Liver (tissue), 3 donors: ENCODE results near the gene RASAL2.

Experiments used
- JUND ChIP-seq, 2 donors: IDR thresholded peaks; 2 replicates each; pipeline ENCODE4 v1.6.1; 2016; ENCODE audit warnings: antibody characterized with exemption in 2 of 2
- TAF1 ChIP-seq: conservative IDR thresholded peaks from 2 replicates; pipeline ENCODE4 v1.6.1; 2016; ENCODE audit warnings: antibody characterized with exemption, mild to moderate bottlenecking
- TF ChIP-seq, protein P1 (sequence below): fragments of 150-350 bp; IDR thresholded peaks from 2 replicates; pipeline ENCODE4 v1.5.1; 2017; ENCODE audit warnings: improper control_type of control experiment, low read depth, low read length; ENCODE audit not compliant: missing input control
- TF ChIP-seq, protein P2 (sequence below): IDR thresholded peaks from 2 replicates; pipeline ENCODE4 v1.6.1; 2016; ENCODE audit warnings: antibody characterized with exemption
- donor health status: healthy.
- donor health status: healthy.

DNA sequence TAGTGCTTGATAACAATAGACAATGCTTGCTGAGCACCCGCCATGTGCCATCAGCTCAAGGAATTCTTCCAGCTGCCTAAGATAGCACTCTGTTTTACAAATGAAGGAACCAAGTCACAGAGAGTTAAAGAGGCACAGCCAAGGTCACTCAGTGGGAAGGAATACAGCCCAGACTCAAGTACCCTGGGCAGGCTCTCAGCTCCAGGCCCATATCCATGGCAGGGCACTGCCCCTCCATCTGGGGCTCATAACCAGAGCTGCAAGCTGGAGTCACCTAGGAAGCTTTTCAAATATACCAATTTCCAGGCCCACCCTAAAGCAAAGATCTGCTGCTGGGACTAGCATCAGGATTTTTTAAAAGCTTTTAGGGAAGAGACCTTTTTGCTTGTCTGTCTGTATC, 401.3 kb downstream of the RASAL2 start:
- TF ChIP-seq, protein P1, sequence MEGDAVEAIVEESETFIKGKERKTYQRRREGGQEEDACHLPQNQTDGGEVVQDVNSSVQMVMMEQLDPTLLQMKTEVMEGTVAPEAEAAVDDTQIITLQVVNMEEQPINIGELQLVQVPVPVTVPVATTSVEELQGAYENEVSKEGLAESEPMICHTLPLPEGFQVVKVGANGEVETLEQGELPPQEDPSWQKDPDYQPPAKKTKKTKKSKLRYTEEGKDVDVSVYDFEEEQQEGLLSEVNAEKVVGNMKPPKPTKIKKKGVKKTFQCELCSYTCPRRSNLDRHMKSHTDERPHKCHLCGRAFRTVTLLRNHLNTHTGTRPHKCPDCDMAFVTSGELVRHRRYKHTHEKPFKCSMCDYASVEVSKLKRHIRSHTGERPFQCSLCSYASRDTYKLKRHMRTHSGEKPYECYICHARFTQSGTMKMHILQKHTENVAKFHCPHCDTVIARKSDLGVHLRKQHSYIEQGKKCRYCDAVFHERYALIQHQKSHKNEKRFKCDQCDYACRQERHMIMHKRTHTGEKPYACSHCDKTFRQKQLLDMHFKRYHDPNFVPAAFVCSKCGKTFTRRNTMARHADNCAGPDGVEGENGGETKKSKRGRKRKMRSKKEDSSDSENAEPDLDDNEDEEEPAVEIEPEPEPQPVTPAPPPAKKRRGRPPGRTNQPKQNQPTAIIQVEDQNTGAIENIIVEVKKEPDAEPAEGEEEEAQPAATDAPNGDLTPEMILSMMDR: no peak
- no peak for TF ChIP-seq TAF1
- TF ChIP-seq JUND (IDR thresholded peaks at IDR 0.05): no peak
- TF ChIP-seq, protein P2, sequence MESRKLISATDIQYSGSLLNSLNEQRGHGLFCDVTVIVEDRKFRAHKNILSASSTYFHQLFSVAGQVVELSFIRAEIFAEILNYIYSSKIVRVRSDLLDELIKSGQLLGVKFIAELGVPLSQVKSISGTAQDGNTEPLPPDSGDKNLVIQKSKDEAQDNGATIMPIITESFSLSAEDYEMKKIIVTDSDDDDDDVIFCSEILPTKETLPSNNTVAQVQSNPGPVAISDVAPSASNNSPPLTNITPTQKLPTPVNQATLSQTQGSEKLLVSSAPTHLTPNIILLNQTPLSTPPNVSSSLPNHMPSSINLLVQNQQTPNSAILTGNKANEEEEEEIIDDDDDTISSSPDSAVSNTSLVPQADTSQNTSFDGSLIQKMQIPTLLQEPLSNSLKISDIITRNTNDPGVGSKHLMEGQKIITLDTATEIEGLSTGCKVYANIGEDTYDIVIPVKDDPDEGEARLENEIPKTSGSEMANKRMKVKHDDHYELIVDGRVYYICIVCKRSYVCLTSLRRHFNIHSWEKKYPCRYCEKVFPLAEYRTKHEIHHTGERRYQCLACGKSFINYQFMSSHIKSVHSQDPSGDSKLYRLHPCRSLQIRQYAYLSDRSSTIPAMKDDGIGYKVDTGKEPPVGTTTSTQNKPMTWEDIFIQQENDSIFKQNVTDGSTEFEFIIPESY: no peak
